WERI-Rb-1 (cell line): ENCODE results near the gene MOB2.

Source experiments
- DNase-seq: peaks from one replicate; pipeline ENCODE4 v3.0.0-alpha.2; 2020
- H3K27ac ChIP-seq: fragments of 250-450 bp; sonication (Bioruptor Pico); 2 replicates; pipeline ENCODE4 v1.5.1; 2020; ENCODE audit warnings: mild to moderate bottlenecking, moderate library complexity
- H3K27me3 ChIP-seq: fragments of 250-450 bp; sonication (Bioruptor Pico); 2 replicates; pipeline ENCODE4 v1.5.1; 2021; ENCODE audit warnings: mild to moderate bottlenecking, low read depth, moderate library complexity; ENCODE audit not compliant: insufficient read depth, severe bottlenecking
- H3K36me3 ChIP-seq: fragments of 250-450 bp; sonication (Bioruptor Pico); 2 replicates; pipeline ENCODE4 v1.5.1; 2020; ENCODE audit warnings: mild to moderate bottlenecking, moderate library complexity
- H3K4me3 ChIP-seq: 2 replicates; pipeline ENCODE4 v1.5.1; 2011; ENCODE audit warnings: low read depth, mild to moderate bottlenecking, control low read depth, low read length
- H3K9me3 ChIP-seq: fragments of 250-450 bp; sonication (Bioruptor Pico); 2 replicates; pipeline ENCODE4 v1.5.1; 2021; ENCODE audit warnings: mild to moderate bottlenecking, moderate library complexity; ENCODE audit not compliant: severe bottlenecking
- CTCF ChIP-seq: IDR thresholded peaks from 2 replicates; pipeline ENCODE4 v1.5.1; 2011; ENCODE audit warnings: low read depth, mild to moderate bottlenecking, control low read depth, inconsistent platforms, low read length

The MOB2 gene

GRCh38 chr11:1461826-1462697 is 24.5 kb downstream of the MOB2 start:
- no peak overlapping the region for H3K4me3 ChIP-seq
- H3K27ac ChIP-seq, result no peak overlapping the region
- H3K27me3 ChIP-seq, result no peaks in the 10 kb centered on the region
- no peaks in the 10 kb centered on the region for H3K9me3 ChIP-seq
- no peak for TF ChIP-seq CTCF
- H3K36me3 ChIP-seq, result peaks cover 25% of the 10 kb centered on the region
- no peak for DNase-seq

GRCh38 chr11:1460986-1461825 is 25.4 kb downstream of the MOB2 start:
- H3K4me3 ChIP-seq, result no peak overlapping the region
- peaks cover 32% of the 10 kb centered on the region for H3K36me3 ChIP-seq
- no peaks in the 10 kb centered on the region for H3K27me3 ChIP-seq
- no peak for TF ChIP-seq CTCF
- DNase-seq, result no peak
- no peak overlapping the region for H3K27ac ChIP-seq
- H3K9me3 ChIP-seq, result no peaks in the 10 kb centered on the region

- TF ChIP-seq CTCF, result no peak
- Histone ChIP-seq H3K27ac (no peak overlapping the region), H3K27me3 (no peaks in the 10 kb centered on the region), H3K4me3 (no peak overlapping the region), H3K9me3 (no peaks in the 10 kb centered on the region), H3K36me3 (peaks cover 35% of the 10 kb centered on the region)
- no peak for DNase-seq
Observed at GRCh38 chr11:1460396-1460985, 26.1 kb downstream of the MOB2 start.

GRCh38 chr11:1459764-1460395 is 26.7 kb downstream of the MOB2 start:
- H3K9me3 ChIP-seq, result no peaks in the 10 kb centered on the region
- H3K36me3 ChIP-seq, result peaks cover 35% of the 10 kb centered on the region
- no peak for DNase-seq
- no peak for TF ChIP-seq CTCF
- H3K27me3 ChIP-seq, result no peaks in the 10 kb centered on the region
- no peak overlapping the region for H3K4me3 ChIP-seq
- H3K27ac ChIP-seq, result no peak overlapping the region

- H3K4me3 ChIP-seq, result no peak overlapping the region
- peaks cover 39% of the 10 kb centered on the region for H3K36me3 ChIP-seq
- no peaks in the 10 kb centered on the region for H3K27me3 ChIP-seq
- H3K9me3 ChIP-seq, result no peaks in the 10 kb centered on the region
- no peak for TF ChIP-seq CTCF
- no peak for DNase-seq
- no peak overlapping the region; the same call in 1 of the 2 replicates for H3K27ac ChIP-seq
Observed at GRCh38 chr11:1459219-1459575, 27.4 kb downstream of the MOB2 start.
